GM12865 (cell line): ENCODE measurements around the gene PIEZO2.

Experiments
- DNase-seq: peaks from one replicate; pipeline ENCODE4 v3.0.0; 2010; ENCODE audit warnings: low read depth
- H3K4me3 ChIP-seq: 2 replicates; pipeline ENCODE4 v1.5.1; 2011; ENCODE audit warnings: mild to moderate bottlenecking, low read depth, low read length, control low read depth
- CTCF ChIP-seq: IDR thresholded peaks from 2 replicates; pipeline ENCODE4 v1.5.1; 2011; ENCODE audit warnings: low read length, control low read depth, low read depth, inconsistent platforms; ENCODE audit not compliant: insufficient read depth; ENCODE audit errors: missing control alignments

Gene PIEZO2

GRCh38 chr18:11009869-11010268 lies 139.5 kb downstream of the PIEZO2 start:
- no peak for DNase-seq
- no peak overlapping the region for H3K4me3 ChIP-seq
- TF ChIP-seq CTCF = no peak

- no peak for TF ChIP-seq CTCF
- no peak overlapping the region for H3K4me3 ChIP-seq
- no peak for DNase-seq
These were observed 140.2 kb downstream of the PIEZO2 start for GRCh38 chr18:11009147-11009546.

GRCh38 chr18:11008505-11008904 lies 140.9 kb downstream of the PIEZO2 start:
- TF ChIP-seq CTCF = no peak
- no peak overlapping the region for H3K4me3 ChIP-seq
- no peak for DNase-seq

GRCh38 chr18:11005528-11005927 lies 143.8 kb downstream of the PIEZO2 start:
- peak; percentile 32 for DNase-seq
- H3K4me3 ChIP-seq = no peak overlapping the region
- no peak for TF ChIP-seq CTCF

GRCh38 chr18:11004951-11005350 lies 144.4 kb downstream of the PIEZO2 start:
- H3K4me3 ChIP-seq = no peak overlapping the region
- no peak for DNase-seq
- no peak for TF ChIP-seq CTCF

- DNase-seq = peak; percentile 26
- H3K4me3 ChIP-seq = no peak overlapping the region
- no peak for TF ChIP-seq CTCF
These were observed 145.1 kb downstream of the PIEZO2 start for GRCh38 chr18:11004294-11004693.

- H3K4me3 ChIP-seq = no peak overlapping the region
- no peak for TF ChIP-seq CTCF
- peak; percentile 43 for DNase-seq
These were observed 146.6 kb downstream of the PIEZO2 start for GRCh38 chr18:11002796-11003195.
